HUES48 (cell line): ENCODE results near the gene DRD2.

Source experiments
- H3K27ac ChIP-seq: one replicate; pipeline ENCODE4 v1.7.0; 2013; ENCODE audit warnings: low read depth, low read length, inconsistent platforms
- H3K27me3 ChIP-seq: 2 replicates; pipeline ENCODE4 v1.6.1; 2013; ENCODE audit warnings: mild to moderate bottlenecking, low read length; ENCODE audit not compliant: control insufficient read depth, insufficient read depth
- H3K36me3 ChIP-seq: 2 replicates; pipeline ENCODE4 v1.6.1; 2013; ENCODE audit warnings: low read length; ENCODE audit not compliant: control insufficient read depth, insufficient read depth
- H3K4me1 ChIP-seq: 2 replicates; pipeline ENCODE4 v1.6.1; 2013; ENCODE audit warnings: mild to moderate bottlenecking, low read length; ENCODE audit not compliant: control insufficient read depth, insufficient read depth
- H3K4me3 ChIP-seq: 2 replicates; pipeline ENCODE4 v1.5.1; 2013; ENCODE audit warnings: mild to moderate bottlenecking, low read depth, low read length
- H3K9ac ChIP-seq: 2 replicates; pipeline ENCODE4 v1.6.1; 2013; ENCODE audit warnings: mild to moderate bottlenecking, low read depth, low read length, moderate library complexity
- H3K9me3 ChIP-seq: 2 replicates; pipeline ENCODE4 v1.6.1; 2013; ENCODE audit warnings: low read length; ENCODE audit not compliant: control insufficient read depth, insufficient read depth

DRD2 gene

GRCh38 chr11:113370634-113371033, 104.6 kb downstream of the DRD2 start:
- Histone ChIP-seq H3K27ac (no peak overlapping the region), H3K4me1 (peaks cover 5% of the 10 kb centered on the region), H3K4me3 (no peak overlapping the region), H3K36me3 (no peaks in the 10 kb centered on the region), H3K27me3 (no peaks in the 10 kb centered on the region), H3K9me3 (no peaks in the 10 kb centered on the region), H3K9ac (no peak overlapping the region)

- peaks cover 5% of the 10 kb centered on the region for H3K4me1 ChIP-seq
- H3K4me3 ChIP-seq: no peak overlapping the region
- H3K27me3 ChIP-seq: no peaks in the 10 kb centered on the region
- H3K27ac ChIP-seq: no peak overlapping the region
- no peak overlapping the region for H3K9ac ChIP-seq
- no peaks in the 10 kb centered on the region for H3K9me3 ChIP-seq
- H3K36me3 ChIP-seq: no peaks in the 10 kb centered on the region
These were observed 105.8 kb downstream of the DRD2 start for GRCh38 chr11:113369411-113369810.

GRCh38 chr11:113365895-113366294, 109.3 kb downstream of the DRD2 start:
- Histone ChIP-seq H3K27me3 (no peaks in the 10 kb centered on the region), H3K4me3 (no peak overlapping the region), H3K9ac (no peak overlapping the region), H3K36me3 (no peaks in the 10 kb centered on the region; the same call in 1 of the 2 replicates), H3K4me1 (peaks cover 5% of the 10 kb centered on the region), H3K27ac (no peak overlapping the region), H3K9me3 (no peaks in the 10 kb centered on the region)

GRCh38 chr11:113363996-113364641, 111.1 kb downstream of the DRD2 start:
- peaks cover 5% of the 10 kb centered on the region for H3K4me1 ChIP-seq
- no peaks in the 10 kb centered on the region; the same call in 1 of the 2 replicates for H3K36me3 ChIP-seq
- H3K27me3 ChIP-seq: no peaks in the 10 kb centered on the region
- H3K27ac ChIP-seq: no peak overlapping the region
- H3K9ac ChIP-seq: no peak overlapping the region
- no peaks in the 10 kb centered on the region for H3K9me3 ChIP-seq
- H3K4me3 ChIP-seq: no peak overlapping the region

GRCh38 chr11:113363406-113363805, 111.8 kb downstream of the DRD2 start:
- H3K9ac ChIP-seq: no peak overlapping the region
- H3K4me1 ChIP-seq: peaks cover 5% of the 10 kb centered on the region
- H3K27ac ChIP-seq: no peak overlapping the region
- H3K4me3 ChIP-seq: no peak overlapping the region
- H3K27me3 ChIP-seq: no peaks in the 10 kb centered on the region
- H3K9me3 ChIP-seq: no peaks in the 10 kb centered on the region
- H3K36me3 ChIP-seq: no peaks in the 10 kb centered on the region; the same call in 1 of the 2 replicates
